SK-N-SH treated with all-trans-retinoic acid at 6 μM for 48 hours (cell line): ENCODE results near the gene C17orf107.

ENCODE experiments used
- GLIS3 ChIP-seq: fragments of 250-450 bp; sonication (Bioruptor Pico); IDR thresholded peaks from 2 replicates; pipeline ENCODE4 v1.5.0; 2020; ENCODE audit warnings: mild to moderate bottlenecking, moderate library complexity
- PPARA ChIP-seq: fragments of 250-450 bp; sonication (Bioruptor Pico); IDR thresholded peaks from 2 replicates; pipeline ENCODE4 v1.5.0; 2020; ENCODE audit warnings: mild to moderate bottlenecking, borderline replicate concordance
- RARB ChIP-seq: fragments of 250-450 bp; sonication (Bioruptor Pico); IDR thresholded peaks from 2 replicates; pipeline ENCODE4 v1.8.0; 2021; ENCODE audit warnings: mild to moderate bottlenecking, moderate library complexity
- ZC3H10 ChIP-seq: fragments of 250-450 bp; sonication (Bioruptor Pico); IDR thresholded peaks from 2 replicates; pipeline ENCODE4 v1.5.1; 2021; ENCODE audit warnings: mild to moderate bottlenecking, moderate library complexity
- ZFP3 ChIP-seq: fragments of 250-450 bp; sonication (Bioruptor Pico); IDR thresholded peaks from 2 replicates; pipeline ENCODE4 v1.5.0; 2020; ENCODE audit warnings: mild to moderate bottlenecking, moderate library complexity
- ZFP30 ChIP-seq: fragments of 450-650 bp; formaldehyde crosslinking; IDR thresholded peaks from 2 replicates; pipeline ENCODE4 v1.5.0; 2022; ENCODE audit warnings: mild to moderate bottlenecking, moderate library complexity
- ZNF8 ChIP-seq: fragments of 450-650 bp; formaldehyde crosslinking; IDR thresholded peaks from 2 replicates; pipeline ENCODE4 v1.5.0; 2020; ENCODE audit warnings: mild to moderate bottlenecking, moderate library complexity
- TF ChIP-seq, protein P1 (sequence below): fragments of 250-450 bp; sonication (Bioruptor Pico); IDR thresholded peaks from 2 replicates; pipeline ENCODE4 v1.8.0; 2020; ENCODE audit warnings: mild to moderate bottlenecking, moderate library complexity, borderline replicate concordance
- TF ChIP-seq, protein P2 (sequence below): fragments of 250-450 bp; sonication (Bioruptor Pico); IDR thresholded peaks from 2 replicates; pipeline ENCODE4 v1.5.0; 2020; ENCODE audit warnings: mild to moderate bottlenecking, moderate library complexity
- TF ChIP-seq, protein P3 (sequence below): fragments of 250-450 bp; sonication (Bioruptor Pico); IDR thresholded peaks from 2 replicates; pipeline ENCODE4 v1.8.0; 2021; ENCODE audit warnings: low read depth, mild to moderate bottlenecking, moderate library complexity, borderline replicate concordance

DNA sequence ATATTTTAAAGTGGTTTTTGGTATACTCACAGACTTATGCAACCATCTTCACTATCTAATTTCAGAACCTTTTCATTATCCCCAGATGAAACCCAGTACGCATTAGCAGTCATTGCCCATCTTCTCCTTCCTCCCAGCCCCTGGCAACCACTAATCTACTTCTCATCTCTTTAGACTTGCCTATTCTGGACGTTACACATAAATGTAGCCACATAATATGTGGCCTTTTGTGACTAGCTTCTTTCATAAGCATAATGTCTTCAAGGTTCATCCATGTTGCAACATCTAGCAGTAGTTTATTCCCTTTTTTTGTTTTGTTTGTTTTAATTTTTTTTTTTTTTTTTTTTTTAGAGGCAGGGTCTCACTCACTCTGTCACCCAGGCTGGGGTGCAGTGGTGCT, 28.5 kb upstream of the C17orf107 start:
- TF ChIP-seq ZNF8 (CRISPR knock-in tag) (no peak), ZC3H10 (no peak), GLIS3 (no peak), ZFP3 (CRISPR knock-in tag) (no peak), RARB (CRISPR knock-in tag) (no peak), PPARA (CRISPR knock-in tag) (no peak), ZFP30 (CRISPR knock-in tag) (no peak)
- TF ChIP-seq, protein P1, sequence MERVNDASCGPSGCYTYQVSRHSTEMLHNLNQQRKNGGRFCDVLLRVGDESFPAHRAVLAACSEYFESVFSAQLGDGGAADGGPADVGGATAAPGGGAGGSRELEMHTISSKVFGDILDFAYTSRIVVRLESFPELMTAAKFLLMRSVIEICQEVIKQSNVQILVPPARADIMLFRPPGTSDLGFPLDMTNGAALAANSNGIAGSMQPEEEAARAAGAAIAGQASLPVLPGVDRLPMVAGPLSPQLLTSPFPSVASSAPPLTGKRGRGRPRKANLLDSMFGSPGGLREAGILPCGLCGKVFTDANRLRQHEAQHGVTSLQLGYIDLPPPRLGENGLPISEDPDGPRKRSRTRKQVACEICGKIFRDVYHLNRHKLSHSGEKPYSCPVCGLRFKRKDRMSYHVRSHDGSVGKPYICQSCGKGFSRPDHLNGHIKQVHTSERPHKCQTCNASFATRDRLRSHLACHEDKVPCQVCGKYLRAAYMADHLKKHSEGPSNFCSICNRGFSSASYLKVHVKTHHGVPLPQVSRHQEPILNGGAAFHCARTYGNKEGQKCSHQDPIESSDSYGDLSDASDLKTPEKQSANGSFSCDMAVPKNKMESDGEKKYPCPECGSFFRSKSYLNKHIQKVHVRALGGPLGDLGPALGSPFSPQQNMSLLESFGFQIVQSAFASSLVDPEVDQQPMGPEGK = no peak
- TF ChIP-seq, protein P2, sequence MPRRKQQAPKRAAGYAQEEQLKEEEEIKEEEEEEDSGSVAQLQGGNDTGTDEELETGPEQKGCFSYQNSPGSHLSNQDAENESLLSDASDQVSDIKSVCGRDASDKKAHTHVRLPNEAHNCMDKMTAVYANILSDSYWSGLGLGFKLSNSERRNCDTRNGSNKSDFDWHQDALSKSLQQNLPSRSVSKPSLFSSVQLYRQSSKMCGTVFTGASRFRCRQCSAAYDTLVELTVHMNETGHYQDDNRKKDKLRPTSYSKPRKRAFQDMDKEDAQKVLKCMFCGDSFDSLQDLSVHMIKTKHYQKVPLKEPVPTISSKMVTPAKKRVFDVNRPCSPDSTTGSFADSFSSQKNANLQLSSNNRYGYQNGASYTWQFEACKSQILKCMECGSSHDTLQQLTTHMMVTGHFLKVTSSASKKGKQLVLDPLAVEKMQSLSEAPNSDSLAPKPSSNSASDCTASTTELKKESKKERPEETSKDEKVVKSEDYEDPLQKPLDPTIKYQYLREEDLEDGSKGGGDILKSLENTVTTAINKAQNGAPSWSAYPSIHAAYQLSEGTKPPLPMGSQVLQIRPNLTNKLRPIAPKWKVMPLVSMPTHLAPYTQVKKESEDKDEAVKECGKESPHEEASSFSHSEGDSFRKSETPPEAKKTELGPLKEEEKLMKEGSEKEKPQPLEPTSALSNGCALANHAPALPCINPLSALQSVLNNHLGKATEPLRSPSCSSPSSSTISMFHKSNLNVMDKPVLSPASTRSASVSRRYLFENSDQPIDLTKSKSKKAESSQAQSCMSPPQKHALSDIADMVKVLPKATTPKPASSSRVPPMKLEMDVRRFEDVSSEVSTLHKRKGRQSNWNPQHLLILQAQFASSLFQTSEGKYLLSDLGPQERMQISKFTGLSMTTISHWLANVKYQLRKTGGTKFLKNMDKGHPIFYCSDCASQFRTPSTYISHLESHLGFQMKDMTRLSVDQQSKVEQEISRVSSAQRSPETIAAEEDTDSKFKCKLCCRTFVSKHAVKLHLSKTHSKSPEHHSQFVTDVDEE (CRISPR knock-in tag) = no peak
- TF ChIP-seq, protein P3, sequence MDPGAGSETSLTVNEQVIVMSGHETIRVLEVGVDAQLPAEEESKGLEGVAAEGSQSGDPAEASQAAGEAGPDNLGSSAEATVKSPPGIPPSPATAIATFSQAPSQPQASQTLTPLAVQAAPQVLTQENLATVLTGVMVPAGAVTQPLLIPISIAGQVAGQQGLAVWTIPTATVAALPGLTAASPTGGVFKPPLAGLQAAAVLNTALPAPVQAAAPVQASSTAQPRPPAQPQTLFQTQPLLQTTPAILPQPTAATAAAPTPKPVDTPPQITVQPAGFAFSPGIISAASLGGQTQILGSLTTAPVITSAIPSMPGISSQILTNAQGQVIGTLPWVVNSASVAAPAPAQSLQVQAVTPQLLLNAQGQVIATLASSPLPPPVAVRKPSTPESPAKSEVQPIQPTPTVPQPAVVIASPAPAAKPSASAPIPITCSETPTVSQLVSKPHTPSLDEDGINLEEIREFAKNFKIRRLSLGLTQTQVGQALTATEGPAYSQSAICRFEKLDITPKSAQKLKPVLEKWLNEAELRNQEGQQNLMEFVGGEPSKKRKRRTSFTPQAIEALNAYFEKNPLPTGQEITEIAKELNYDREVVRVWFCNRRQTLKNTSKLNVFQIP (CRISPR knock-in tag) = no peak
